K562 (cell line): ENCODE measurements around the gene FAM50A. TPM values are rescaled to one million over a fixed set of nuclear protein-coding genes. Genes with fewer than 3 reads are reported as not detected.

ENCODE experiments used
- KHSRP ChIP-seq: fragments of 450-650 bp; IDR thresholded peaks from 2 replicates; pipeline ENCODE4 v1.6.1; 2017
- NCOA4 ChIP-seq: fragments of 450-650 bp; IDR thresholded peaks from 2 replicates; pipeline ENCODE4 v1.6.1; 2018; ENCODE audit warnings: mild to moderate bottlenecking; ENCODE audit not compliant: partially characterized antibody
- NR3C1 ChIP-seq: sonication (generic); formaldehyde crosslinking; IDR thresholded peaks from 2 replicates; pipeline ENCODE4 v1.8.1; 2022; ENCODE audit warnings: missing genetic modification reagents
- PHB2 ChIP-seq: fragments of 450-650 bp; IDR thresholded peaks from 2 replicates; pipeline ENCODE4 v1.6.1; 2017; ENCODE audit warnings: low read depth
- POLR2B ChIP-seq: fragments of 450-650 bp; IDR thresholded peaks from 2 replicates; pipeline ENCODE4 v1.6.1; 2018; ENCODE audit warnings: low read depth; ENCODE audit not compliant: partially characterized antibody
- RBM25 ChIP-seq: fragments of 200-400 bp; formaldehyde crosslinking; IDR thresholded peaks from 2 replicates; pipeline ENCODE4 v1.6.1; 2018; ENCODE audit warnings: low read length, low read depth, moderate library complexity; ENCODE audit not compliant: severe bottlenecking
- SMAD3 ChIP-seq: fragments of 450-650 bp; formaldehyde crosslinking; conservative IDR thresholded peaks from 2 replicates; pipeline ENCODE4 v1.4.0; 2020; ENCODE audit warnings: mild to moderate bottlenecking
- XRCC3 ChIP-seq: fragments of 450-650 bp; IDR thresholded peaks from 2 replicates; pipeline ENCODE4 v1.6.1; 2017; ENCODE audit warnings: mild to moderate bottlenecking, moderate library complexity
- ZNF263 ChIP-seq: sonication (generic); formaldehyde crosslinking; IDR thresholded peaks from 2 replicates; pipeline ENCODE4 v1.8.0; 2022; ENCODE audit warnings: mild to moderate bottlenecking, missing genetic modification reagents, borderline replicate concordance
- ZNF324 ChIP-seq: fragments of 250-450 bp; sonication (Bioruptor Pico); IDR thresholded peaks from 2 replicates; pipeline ENCODE4 v1.4.0; 2020; ENCODE audit warnings: mild to moderate bottlenecking
- ZNF384 ChIP-seq: IDR thresholded peaks from 2 replicates; pipeline ENCODE4 v1.6.1; 2012; ENCODE audit warnings: low read depth, low read length, improper control_type of control experiment
- ZNF696 ChIP-seq: fragments of 250-450 bp; sonication (Bioruptor Pico); conservative IDR thresholded peaks from 2 replicates; pipeline ENCODE4 v1.4.0; 2020; ENCODE audit warnings: mild to moderate bottlenecking, moderate library complexity
- polyA plus RNA-seq, 8 experiments: library from polyadenylated mRNA; depleted of rRNA in 4 of 8; stranded (reverse) in 5 of 8; unstranded in 3 of 8; fragments of >200 nt; fragmentation: Nextera tagmentation in 2 of 8; fragmentation: Illumina TruSeq in 1 of 8; extraction: Ambion mirVana in 2 of 8; extraction: Trizol in 1 of 8; gene quantifications; 2 replicates each; pipeline versions ENCODE4 v1.2.1 to v1.2.3, GENCODE V29; 2011 to 2014; ENCODE audit warnings: inconsistent platforms in 1 of 8, missing spikeins in 1 of 8
- total RNA-seq, 7 experiments: library from RNA; depleted of rRNA in 6 of 7; stranded (reverse); fragments of >200 nt in 6 of 7; fragmentation: Illumina TruSeq in 2 of 7; extraction: Trizol in 2 of 7; gene quantifications; 2 replicates each; pipeline versions ENCODE4 v1.2.1 to v1.2.3, GENCODE V29; 2011 to 2021; ENCODE audit warnings: low replicate concordance in 1 of 7
- TF ChIP-seq, protein P1 (sequence below): IDR thresholded peaks from 2 replicates; pipeline ENCODE4 v1.6.1; 2011; ENCODE audit warnings: borderline replicate concordance, low read depth, mild to moderate bottlenecking, moderate library complexity, low read length; ENCODE audit not compliant: insufficient read depth, poor library complexity, severe bottlenecking
- TF ChIP-seq, protein P2 (sequence below): conservative IDR thresholded peaks from 2 replicates; pipeline ENCODE4 v1.6.1; 2011; ENCODE audit warnings: low read depth, mild to moderate bottlenecking, low read length; ENCODE audit not compliant: control insufficient read depth
- TF ChIP-seq, protein P3 (sequence below): sonication (generic); formaldehyde crosslinking; IDR thresholded peaks from 2 replicates; pipeline ENCODE4 v1.8.1; 2023; ENCODE audit warnings: mild to moderate bottlenecking, missing genetic modification reagents
- TF ChIP-seq, protein P4 (sequence below), 2 experiments: fragments of 200-800 bp in 1 of 2; sonication (Bioruptor generic) in 1 of 2; sonication (generic) in 1 of 2; formaldehyde crosslinking in 1 of 2; IDR thresholded peaks in 1 of 2; conservative IDR thresholded peaks in 1 of 2; 2 replicates each; pipeline versions ENCODE4 v1.5.0 to v1.6.1; 2016 to 2020; ENCODE audit warnings: missing compliant biosample characterization in 1 of 2, missing genetic modification characterization in 1 of 2, missing genetic modification reagents in 1 of 2

Gene FAM50A
- total and polyA plus RNA-seq, 9 of the 15 experiments (the other 6 are each of a cell fraction or from before 2014, with no cell fraction given), result 4.4 to 114 (median 67.3) TPM

DNA sequence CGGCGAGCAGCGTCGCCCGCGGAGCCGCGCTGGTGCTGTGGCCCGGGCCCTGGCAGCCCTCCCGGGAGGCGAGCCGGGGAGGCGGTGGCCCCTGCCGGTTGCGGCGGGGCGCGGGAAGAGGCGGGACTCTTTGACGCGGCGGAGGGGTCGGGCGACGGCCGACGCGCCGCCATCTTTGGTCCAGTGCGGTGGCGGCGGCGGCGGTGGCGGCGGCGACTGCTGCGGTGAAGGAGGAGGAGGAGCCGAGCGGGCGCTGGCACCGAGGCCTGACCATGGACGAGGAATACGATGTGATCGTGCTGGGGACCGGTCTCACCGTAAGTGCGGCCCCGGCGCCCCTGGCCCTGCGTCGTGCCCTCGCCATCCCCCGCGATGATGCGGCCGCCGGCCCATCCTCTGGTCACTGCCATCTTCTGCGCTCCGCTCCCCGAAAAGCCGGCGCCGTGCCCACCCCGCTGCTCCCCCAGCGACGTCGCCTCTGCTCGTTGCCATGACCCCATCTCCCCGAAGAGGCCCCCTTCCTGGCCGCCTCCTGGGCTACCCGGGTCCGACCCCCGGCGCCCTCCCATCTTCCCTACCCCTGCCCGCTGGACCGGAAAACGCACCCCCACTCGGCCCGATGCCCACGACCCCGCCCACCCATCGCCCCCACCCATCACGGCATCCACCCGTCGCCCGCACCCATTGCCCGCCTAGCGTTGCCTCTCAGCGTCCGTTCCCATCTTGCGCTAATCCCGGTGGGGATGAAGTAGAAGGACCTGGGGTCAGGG lies 6.8 kb upstream of the FAM50A start, which contains the start of gene GDI1 (continued):
- TF ChIP-seq, protein P1, sequence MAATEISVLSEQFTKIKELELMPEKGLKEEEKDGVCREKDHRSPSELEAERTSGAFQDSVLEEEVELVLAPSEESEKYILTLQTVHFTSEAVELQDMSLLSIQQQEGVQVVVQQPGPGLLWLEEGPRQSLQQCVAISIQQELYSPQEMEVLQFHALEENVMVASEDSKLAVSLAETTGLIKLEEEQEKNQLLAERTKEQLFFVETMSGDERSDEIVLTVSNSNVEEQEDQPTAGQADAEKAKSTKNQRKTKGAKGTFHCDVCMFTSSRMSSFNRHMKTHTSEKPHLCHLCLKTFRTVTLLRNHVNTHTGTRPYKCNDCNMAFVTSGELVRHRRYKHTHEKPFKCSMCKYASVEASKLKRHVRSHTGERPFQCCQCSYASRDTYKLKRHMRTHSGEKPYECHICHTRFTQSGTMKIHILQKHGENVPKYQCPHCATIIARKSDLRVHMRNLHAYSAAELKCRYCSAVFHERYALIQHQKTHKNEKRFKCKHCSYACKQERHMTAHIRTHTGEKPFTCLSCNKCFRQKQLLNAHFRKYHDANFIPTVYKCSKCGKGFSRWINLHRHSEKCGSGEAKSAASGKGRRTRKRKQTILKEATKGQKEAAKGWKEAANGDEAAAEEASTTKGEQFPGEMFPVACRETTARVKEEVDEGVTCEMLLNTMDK, result no peak
- TF ChIP-seq, protein P2, sequence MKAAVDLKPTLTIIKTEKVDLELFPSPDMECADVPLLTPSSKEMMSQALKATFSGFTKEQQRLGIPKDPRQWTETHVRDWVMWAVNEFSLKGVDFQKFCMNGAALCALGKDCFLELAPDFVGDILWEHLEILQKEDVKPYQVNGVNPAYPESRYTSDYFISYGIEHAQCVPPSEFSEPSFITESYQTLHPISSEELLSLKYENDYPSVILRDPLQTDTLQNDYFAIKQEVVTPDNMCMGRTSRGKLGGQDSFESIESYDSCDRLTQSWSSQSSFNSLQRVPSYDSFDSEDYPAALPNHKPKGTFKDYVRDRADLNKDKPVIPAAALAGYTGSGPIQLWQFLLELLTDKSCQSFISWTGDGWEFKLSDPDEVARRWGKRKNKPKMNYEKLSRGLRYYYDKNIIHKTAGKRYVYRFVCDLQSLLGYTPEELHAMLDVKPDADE, result no peak
- TF ChIP-seq NCOA4 (no peak), ZNF324 (CRISPR knock-in tag) (no peak), NR3C1 (CRISPR knock-in tag) (no peak), PHB2 (no peak), POLR2B (no peak), SMAD3 (CRISPR knock-in tag) (no peak), XRCC3 (no peak), RBM25 (no peak), KHSRP (no peak), ZNF384 (no peak), ZNF263 (CRISPR knock-in tag) (no peak), ZNF696 (CRISPR knock-in tag) (no peak)
- TF ChIP-seq, protein P3, sequence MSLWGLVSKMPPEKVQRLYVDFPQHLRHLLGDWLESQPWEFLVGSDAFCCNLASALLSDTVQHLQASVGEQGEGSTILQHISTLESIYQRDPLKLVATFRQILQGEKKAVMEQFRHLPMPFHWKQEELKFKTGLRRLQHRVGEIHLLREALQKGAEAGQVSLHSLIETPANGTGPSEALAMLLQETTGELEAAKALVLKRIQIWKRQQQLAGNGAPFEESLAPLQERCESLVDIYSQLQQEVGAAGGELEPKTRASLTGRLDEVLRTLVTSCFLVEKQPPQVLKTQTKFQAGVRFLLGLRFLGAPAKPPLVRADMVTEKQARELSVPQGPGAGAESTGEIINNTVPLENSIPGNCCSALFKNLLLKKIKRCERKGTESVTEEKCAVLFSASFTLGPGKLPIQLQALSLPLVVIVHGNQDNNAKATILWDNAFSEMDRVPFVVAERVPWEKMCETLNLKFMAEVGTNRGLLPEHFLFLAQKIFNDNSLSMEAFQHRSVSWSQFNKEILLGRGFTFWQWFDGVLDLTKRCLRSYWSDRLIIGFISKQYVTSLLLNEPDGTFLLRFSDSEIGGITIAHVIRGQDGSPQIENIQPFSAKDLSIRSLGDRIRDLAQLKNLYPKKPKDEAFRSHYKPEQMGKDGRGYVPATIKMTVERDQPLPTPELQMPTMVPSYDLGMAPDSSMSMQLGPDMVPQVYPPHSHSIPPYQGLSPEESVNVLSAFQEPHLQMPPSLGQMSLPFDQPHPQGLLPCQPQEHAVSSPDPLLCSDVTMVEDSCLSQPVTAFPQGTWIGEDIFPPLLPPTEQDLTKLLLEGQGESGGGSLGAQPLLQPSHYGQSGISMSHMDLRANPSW (CRISPR knock-in tag), result no peak
- TF ChIP-seq, protein P4, sequence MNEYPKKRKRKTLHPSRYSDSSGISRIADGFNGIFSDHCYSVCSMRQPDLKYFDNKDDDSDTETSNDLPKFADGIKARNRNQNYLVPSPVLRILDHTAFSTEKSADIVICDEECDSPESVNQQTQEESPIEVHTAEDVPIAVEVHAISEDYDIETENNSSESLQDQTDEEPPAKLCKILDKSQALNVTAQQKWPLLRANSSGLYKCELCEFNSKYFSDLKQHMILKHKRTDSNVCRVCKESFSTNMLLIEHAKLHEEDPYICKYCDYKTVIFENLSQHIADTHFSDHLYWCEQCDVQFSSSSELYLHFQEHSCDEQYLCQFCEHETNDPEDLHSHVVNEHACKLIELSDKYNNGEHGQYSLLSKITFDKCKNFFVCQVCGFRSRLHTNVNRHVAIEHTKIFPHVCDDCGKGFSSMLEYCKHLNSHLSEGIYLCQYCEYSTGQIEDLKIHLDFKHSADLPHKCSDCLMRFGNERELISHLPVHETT (CRISPR knock-in tag; conservative IDR thresholded peaks at IDR 0.05 in 1 of 2, IDR thresholded peaks at IDR 0.05 in 1 of 2), result no peak
